Skeletal muscle cell (primary cell): ENCODE data around the gene PCYT1B.
A peak's percentile ranks its signal among the peaks of the same experiment; 100 is the strongest.
"Not testable (repeated sequence)": the region's sequence is repeated elsewhere in the genome, so short reads cannot be mapped to it uniquely, and the experiment has no call there.

Experiments
- DNase-seq: peaks from one replicate; pipeline ENCODE4 v3.0.0-alpha.2; 2010; ENCODE audit warnings: low read depth
- H3K4me3 ChIP-seq: 2 replicates; pipeline ENCODE4 v1.5.1; 2011; ENCODE audit warnings: low read depth, mild to moderate bottlenecking, control low read depth, low read length, moderate library complexity

PCYT1B gene

DNA sequence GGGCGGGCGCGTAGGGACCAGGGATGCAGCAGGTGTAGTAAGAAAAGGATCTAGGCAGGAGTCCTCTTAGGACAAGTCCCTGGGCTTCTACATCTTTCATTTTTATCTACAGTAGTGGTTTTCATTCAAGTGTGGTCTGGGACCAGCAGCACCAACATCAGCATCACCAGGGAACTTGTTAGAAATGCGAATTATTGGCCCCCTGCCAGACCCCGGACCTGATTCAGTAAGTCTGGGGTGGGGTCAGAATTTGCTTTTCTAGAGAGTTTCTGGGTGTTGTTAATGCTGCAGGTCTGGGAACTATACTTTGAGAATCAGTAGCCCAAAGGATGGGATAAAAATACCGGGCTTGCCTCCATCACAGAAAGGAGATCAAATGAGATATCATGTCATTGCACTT is 1.3 kb upstream of the PCYT1B start:
- no peak overlapping the region for H3K4me3 ChIP-seq
- DNase-seq: no peak

GRCh38 chrX:24646745-24647182 is 383 bp downstream of the PCYT1B start:
- peak overlapping the region; percentile 24 for H3K4me3 ChIP-seq
- DNase-seq: no peak

DNA sequence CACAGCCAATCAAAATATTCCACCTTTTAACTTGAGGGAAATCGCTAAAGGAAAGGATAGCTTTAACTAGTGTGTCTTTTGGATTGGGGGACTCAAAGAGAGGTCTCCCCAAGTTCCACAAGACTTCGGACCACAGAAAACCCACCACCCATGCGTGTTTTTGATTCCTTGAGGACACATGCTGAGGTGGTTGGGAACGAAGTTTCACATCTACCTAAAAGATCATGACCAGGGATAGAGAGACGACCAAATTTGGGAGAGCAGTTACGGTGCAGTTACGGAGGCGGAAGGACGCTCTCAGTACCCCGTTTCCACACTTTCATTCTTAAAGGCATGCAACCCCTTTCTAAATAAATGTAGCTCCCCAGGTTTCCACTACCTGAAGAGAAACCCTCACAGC is 1.1 kb downstream of the PCYT1B start:
- no peak for DNase-seq
- no peak overlapping the region for H3K4me3 ChIP-seq

DNA sequence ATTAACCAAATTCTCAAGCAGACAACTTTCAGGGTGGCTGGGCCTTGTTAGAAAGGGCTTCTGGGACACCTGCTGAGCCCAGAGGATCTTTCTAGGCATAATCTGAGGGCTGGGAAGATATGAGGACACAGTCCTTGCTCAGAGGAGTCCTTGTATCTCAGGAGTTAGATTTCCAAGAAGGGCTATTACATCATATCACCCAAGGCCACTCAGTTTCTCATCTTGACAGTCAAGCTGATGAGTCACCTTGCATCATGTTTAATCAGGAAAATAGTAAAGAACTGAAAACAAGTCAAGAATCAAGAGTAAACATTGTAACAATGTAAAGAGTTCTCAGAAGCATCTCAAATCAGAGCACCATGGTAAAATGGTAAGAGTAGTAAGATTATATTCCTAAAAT is 4.0 kb downstream of the PCYT1B start:
- no peak for DNase-seq
- H3K4me3 ChIP-seq: no peak overlapping the region

DNA sequence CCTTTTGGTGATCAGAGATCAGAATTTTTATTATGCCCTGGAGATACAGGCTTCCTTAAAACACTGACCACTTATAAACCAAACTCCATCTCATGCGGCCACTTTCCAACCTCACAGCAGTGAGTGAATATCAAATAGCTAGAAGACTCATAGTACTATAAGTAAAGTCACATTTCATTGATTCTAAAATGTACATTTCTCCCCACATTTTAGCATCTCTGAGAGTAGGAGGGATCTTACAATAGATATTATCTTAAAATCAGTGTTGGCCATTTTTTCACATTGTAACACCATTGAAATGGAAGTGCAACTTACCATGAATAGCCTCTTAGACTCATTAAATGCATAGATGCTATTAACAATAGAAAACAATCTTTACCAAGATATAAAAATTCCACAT is 17.4 kb downstream of the PCYT1B start:
- H3K4me3 ChIP-seq: no peak overlapping the region
- DNase-seq: no peak

- peak; percentile 26 for DNase-seq
- no peak overlapping the region for H3K4me3 ChIP-seq
Measured at GRCh38 chrX:24619647-24620046, 27.5 kb downstream of the PCYT1B start.

- DNase-seq: no peak
Measured at GRCh38 chrX:24610516-24610915, 36.6 kb downstream of the PCYT1B start.

DNA sequence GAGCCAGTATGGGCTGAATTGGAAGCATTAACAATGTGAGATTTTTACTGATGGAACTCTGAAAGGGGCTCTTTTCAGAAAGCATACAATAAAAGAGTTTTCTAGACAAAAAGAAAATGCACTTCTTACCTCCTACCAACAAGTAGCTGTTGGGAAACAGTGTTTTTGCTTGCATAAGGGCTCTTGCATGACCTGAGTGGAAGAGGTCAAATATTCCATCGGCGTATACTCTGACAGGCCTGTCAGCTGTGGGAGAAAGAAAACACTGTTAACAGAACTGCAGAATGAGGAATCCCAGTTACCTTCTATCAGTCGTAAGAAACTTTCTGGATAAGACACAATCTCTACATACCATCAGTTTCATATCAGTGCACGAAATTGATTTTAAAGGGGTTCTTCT is 39.5 kb downstream of the PCYT1B start:
- DNase-seq: no peak

More at GRCh38 chrX:24610516-24610915, 36.6 kb downstream of the PCYT1B start:
- H3K4me3 ChIP-seq: no peak overlapping the region

DNA sequence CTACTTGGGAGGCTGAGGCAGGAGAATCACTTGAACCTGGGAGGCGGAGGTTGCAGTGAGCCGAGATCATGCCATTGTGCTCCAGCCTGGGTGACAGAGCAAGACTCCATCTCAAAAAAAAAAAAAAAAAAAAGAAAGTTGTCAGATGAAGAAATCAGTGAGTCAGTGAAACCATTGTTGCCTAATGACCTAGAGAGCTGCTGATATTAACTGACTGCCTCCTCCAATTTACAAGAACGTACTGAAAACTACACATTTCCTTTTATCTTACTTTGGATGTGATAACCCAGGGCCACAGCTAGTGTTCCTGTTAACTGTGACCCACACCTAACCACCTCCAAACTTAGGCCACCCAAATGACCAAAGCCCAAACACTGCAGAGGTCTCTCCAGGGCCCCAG is 41.2 kb downstream of the PCYT1B start:
- DNase-seq, H3K4me3 ChIP-seq: not testable (repeated sequence)

More for the DNA sequence above, 39.5 kb downstream of the PCYT1B start:
- H3K4me3 ChIP-seq: no peak overlapping the region

DNA sequence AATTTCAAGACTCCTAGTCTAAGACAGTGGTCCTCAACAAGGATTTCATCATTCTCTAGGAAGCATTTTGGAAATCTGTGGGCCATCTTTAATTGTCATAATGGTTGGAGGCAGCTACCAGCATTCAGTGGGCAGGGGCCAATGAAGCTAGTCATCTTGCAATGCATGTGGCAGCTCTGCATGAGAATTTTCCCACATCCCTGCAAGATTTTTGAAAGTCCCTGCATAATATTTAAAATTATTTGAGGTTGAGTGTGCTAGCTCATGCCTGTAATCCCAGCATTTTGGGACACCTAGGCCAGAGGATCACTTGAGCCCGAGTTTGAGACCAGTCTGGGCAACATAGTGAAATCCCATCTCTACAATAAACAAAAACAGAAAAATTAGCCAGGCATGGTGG is 44.0 kb downstream of the PCYT1B start:
- H3K4me3 ChIP-seq: no peak overlapping the region

DNA sequence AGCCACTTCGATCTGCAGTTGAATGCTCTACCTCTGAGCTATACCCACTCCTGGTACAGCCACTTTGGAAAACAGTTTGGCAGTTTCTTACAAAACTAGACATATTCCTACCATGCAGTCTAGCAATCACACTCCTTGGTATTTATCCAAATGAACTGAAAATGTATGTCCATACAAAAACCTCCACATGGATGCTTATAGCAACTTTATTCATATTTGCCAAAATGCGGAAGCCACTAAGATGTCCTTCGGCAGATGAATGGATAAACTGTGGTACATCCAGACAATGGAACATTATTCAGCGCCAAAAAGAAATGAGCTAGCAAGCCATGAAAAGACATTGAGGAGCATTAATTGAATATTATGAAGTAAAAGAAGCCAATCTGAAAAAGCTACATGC is 45.3 kb downstream of the PCYT1B start:
- no peak overlapping the region for H3K4me3 ChIP-seq
- no peak for DNase-seq

More for the DNA sequence above, 44.0 kb downstream of the PCYT1B start:
- no peak for DNase-seq

GRCh38 chrX:24594501-24594900 is 52.6 kb downstream of the PCYT1B start:
- DNase-seq: no peak
- no peak overlapping the region for H3K4me3 ChIP-seq

GRCh38 chrX:24590111-24590510 is 57.0 kb downstream of the PCYT1B start:
- no peak for DNase-seq
- no peak overlapping the region for H3K4me3 ChIP-seq

- no peak overlapping the region for H3K4me3 ChIP-seq
- no peak for DNase-seq
Measured at GRCh38 chrX:24577091-24577490, 70.1 kb downstream of the PCYT1B start.

DNA sequence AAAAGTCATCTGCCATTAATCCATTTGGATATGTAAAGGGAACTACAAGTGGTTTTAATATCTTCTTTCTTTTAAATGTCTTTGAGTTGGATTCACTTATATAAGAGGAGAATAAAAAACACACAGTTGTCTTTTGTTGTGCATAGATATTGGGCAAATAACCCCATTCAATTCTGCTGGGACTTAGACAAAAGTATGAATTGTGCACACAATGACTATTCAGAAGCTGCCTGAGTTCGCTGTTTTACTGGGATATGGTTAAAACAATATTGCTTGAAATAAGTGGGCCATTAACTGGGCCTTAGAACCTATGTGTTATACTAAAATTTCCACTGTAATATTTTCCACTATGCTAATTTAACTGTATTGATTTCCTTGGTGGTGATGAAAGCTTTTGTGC is 71.7 kb downstream of the PCYT1B start:
- H3K4me3 ChIP-seq: no peak overlapping the region
- no peak for DNase-seq

GRCh38 chrX:24574743-24575142 is 72.4 kb downstream of the PCYT1B start:
- DNase-seq: no peak
- no peak overlapping the region for H3K4me3 ChIP-seq

GRCh38 chrX:24567169-24567568 is 80.0 kb downstream of the PCYT1B start:
- no peak overlapping the region for H3K4me3 ChIP-seq
- no peak for DNase-seq

DNA sequence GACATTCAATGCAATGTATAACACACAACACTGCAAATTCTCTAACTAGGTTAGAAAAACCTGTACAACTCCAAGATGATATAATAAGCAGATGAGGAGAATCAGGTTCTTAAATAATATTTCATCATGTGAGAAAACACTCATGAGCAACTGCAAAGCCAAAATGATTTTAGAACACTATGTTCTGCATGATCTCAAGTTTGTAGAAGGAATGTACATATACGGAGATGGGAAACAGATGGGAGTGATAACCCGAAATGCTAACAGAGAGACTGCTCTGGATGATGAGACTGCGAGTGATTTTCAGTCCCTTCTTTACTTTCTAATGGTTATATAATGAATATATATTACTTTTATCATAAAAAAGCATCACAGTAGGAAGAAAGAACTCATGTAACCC is 80.9 kb downstream of the PCYT1B start:
- DNase-seq: no peak
- no peak overlapping the region for H3K4me3 ChIP-seq

- no peak overlapping the region for H3K4me3 ChIP-seq
- DNase-seq: no peak
Measured at GRCh38 chrX:24563291-24564010, 83.7 kb downstream of the PCYT1B start.

DNA sequence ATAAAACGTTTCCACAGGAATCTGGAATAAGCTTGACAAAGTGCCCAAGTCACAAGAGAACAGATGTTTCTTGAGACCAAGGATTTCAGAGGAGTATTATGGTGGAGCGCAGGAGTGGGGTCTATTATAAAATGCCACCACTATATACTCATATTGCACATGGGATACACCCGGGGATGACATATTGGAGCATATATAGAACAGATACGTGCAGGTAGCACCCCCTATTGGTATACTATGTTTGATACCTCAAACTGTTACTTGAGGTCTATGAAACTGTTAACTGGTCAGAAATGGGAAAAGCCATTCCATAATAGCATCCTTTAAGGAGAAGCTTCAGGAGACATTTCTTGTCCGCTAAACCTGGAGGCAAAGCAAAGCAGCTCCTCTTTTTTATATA is 86.0 kb downstream of the PCYT1B start:
- DNase-seq: no peak
- H3K4me3 ChIP-seq: no peak overlapping the region

DNA sequence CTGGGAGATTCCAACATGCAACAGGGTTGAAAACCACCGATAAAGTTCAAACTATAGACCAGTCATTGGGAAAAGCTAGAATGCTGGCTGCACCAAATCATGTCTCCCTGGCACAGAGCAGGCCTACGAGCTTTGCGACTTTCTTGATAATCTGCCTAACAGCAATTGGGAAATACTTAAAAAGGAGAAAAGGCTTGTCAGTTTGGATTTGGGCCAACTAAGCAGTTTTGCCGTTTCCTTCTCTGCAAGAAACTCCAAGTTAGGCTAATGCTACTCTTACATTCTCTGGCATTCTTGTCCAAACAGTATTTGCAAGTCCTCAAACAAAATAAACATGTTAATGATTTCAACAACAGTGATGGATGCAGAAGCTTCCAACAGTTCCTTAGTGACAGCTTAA is 94.1 kb downstream of the PCYT1B start:
- DNase-seq: no peak
- no peak overlapping the region for H3K4me3 ChIP-seq

DNA sequence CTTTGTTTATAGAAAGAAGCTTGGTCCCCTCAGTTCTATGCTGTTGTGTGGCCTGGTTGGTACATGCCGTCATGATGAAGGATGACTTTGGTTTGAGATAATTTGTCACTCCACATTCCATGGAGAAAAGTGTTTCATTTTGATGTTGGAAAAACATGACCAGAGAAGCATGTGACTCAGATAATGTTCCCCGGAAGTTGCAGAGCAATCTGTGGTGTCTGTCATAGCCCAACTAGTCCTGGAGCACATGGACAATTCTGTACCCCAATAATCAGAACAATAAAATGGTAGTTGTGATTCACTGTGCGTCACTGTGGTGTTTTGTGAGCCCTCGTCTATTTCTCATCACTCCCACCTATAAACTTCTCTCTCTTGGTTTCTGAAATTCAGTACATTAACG is 97.0 kb downstream of the PCYT1B start:
- H3K4me3 ChIP-seq: no peak overlapping the region
- DNase-seq: no peak
